NCI-H2107 treated with DMSO at 0.1 percent for 48 hours (cell line): ENCODE results near the gene MVD.
A peak's percentile ranks its signal among the peaks of the same experiment; 100 is the strongest.

Experiments used
- DNase-seq: peaks from one replicate; lab custom pipeline; 2025; ENCODE audit not compliant: unreplicated experiment; lab: John Stamatoyannopoulos, UW

The MVD gene

DNA sequence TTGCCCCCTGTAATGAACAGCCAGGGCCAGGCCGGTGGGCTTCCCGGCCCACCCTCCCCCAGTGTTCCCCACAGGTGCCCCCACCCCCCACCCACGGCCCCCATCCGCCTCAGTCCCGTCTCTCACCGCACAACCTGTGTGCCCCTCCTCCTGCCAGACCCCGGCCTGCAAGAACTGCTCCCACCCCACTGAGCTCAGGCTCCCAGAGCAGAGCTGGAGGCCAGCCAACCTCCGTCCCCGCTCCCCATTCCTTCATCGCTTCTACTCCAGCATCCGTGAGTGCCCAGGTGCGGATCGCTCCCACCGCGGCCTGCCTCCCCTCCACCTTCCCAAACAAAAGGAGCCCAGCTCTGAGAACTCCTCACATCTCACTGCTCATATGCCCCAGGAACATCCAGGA lies 4.2 kb downstream of the MVD start:
- DNase-seq = no peak

DNA sequence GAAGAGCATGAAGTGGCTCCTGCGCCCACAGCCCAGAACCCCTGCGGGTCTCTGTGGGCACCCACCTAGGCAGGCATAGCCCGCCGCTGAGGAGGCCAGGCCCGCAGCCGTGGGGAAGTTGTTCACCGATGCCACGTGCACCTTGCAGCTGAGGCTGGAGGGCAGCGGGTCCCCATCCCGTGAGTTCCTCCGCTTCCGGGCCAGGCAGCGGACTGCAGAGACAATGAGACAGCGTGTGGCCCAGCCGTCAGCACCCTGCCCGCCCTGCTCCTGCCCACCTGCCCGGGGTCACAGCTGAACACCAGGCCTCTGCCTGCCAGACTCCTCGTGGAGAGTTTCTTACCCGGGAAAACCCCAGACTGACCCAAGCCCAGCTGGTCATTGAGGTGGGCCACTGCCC lies 5.5 kb downstream of the MVD start:
- DNase-seq = no peak

DNA sequence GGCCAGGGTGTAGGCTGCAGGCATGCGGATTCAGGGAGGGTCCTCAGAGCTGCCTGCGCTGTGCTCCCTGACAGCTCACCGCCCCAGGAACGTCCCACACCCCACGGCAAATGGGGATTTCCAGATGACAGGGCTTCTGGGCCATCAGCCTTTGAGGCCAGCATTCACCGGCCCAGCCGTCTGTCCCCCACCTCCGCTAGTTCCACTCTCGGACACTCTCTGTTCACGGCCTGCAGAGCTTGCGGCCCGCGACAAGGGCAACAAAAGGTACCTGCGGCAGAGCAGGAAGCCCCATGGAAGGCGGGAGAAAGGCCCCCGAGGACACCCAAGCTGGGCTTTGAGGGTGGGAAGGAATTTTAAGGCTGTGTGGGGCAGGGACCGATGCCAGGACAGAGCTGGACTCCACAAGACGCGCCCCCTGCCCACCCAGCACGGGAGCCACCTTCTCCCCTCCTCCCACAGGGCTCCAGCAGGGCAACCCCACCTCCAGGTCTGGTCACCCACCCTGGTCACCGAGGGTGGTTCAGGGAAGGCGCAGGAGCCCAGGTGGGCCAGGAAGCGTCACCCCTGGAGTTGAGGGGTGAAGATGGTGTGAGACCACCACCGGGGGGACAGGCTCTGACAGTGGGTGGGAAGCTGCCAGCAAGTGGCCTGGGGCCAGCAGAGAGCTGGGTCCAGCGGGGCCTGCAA lies 6.5 kb downstream of the MVD start:
- no peak for DNase-seq

DNA sequence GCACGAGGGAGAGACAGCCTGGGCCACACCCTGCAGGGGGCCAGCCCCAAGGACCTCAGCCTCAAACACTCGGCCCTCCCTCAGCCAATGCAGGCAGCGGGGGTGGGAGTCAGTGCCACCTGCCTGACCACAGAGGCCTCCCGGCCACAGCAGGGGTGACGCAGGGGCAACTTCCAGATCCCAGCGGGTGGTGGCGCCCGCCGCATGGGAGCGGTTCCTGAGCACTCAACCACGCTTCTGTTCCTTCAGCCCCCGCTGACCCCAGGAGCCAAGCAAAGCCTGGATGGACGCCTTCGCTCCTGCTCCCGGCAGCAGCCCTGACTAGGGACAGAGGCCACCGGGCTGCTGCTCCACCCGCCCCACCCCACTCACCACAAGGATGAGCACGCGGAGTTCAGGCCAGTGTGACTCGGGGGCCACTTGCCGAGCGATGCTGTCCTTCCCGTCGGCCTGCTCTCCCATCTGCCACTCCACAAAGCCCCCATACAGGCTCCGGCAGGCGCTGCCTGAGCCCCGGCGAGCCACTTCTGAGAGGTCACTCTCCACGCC lies 7.1 kb downstream of the MVD start:
- no peak for DNase-seq

DNA sequence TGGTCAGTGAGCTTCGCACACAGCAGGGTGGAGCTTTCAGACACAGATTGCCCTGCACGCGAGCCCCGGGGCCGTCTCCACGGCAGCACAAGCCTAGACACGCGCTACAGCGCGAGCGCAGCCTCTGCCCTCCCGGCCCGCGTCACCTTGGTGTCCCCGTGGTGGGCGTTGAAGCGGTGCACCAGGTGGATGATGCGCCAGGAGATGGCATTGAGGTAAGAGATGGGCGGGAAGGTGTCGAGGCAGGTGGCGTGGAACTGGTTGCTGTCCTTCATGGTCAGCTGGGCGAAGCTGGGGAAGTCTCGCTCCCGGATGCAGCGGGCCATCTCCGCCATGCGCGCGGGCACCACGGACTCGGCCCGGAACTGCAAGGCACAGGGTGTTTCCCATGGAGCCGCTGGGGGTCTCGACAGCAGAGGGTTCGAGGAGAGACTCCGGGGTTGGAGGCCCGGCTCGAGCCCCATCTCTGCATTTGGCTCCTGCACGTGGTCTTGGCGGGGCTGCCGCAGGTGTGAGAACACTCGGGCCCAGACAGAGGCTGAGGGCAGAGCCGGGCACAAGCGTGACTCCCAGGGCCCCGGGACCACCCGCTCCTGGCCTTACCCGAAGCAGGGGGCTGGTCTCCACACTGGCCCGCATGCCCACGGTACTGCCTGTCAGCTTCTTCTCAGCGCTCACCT lies 7.7 kb downstream of the MVD start:
- DNase-seq = no peak

DNA sequence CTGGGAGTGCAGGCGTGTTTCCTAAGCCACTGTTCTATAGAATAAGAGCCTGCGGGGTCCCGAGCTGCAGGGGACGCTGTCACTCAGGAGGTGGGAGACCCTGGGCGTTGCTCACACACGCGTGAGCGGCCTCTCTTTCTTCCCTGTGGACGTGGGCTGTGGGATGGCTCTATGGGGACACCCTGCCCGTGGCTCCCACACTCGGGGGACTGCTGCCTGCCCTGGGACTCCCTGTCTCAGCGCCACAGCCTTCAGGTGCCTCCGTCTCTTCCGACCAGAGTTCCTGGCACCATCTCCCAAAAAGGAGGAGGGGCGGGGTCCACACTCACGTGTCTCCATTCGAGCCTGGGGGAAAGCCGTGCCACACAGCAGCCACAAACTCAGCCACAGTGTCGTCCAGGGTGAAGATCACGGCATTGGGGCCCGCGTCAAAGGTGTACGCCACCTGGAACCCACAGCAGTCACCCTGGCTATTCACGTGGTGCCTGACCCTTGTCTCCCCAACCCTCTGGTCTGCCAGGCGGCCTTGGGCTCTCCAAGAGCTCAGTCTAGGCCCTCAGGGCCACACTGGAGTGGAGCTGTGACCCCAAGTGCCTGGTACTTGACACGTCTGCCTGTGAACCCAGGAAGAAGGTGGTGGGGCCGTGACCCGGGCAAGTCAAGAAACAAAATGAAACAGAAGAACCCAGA lies 8.4 kb downstream of the MVD start:
- no peak for DNase-seq

DNA sequence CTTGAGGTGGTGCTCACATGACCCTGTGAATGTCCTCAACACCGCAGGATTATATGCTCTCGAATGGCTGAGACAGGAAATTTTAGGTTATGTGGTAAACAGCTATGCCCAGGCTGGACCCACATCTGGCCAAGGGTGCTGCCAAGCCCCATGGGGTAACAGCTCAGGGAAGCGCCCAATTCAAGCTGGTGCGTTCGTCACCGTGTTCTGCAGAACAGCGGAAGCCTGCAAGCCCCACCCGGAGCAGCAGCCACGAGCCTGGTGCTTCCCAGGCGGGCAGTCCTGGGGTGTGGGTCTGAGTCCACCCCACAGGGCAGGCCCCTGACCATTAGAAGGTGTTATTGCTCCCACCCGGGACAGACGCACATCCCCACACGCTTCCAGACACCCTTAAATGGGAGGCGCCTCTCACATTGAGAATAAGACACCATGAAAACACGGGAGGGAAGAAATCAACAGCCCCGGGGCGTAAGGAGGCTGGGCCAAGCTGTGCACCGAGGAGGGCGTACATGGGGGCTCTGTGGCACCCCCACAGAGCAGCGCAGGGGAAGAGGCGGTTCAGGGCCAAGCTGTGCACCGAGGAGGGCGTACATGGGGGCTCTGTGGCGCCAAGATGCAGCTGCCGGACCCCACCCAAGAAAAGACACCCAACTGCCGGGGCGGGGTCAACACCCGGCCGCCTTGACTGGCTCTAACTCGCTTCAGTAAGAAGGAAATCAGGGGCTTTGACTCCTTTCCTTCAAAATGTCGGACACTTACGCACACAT lies 9.1 kb downstream of the MVD start:
- DNase-seq = no peak

DNA sequence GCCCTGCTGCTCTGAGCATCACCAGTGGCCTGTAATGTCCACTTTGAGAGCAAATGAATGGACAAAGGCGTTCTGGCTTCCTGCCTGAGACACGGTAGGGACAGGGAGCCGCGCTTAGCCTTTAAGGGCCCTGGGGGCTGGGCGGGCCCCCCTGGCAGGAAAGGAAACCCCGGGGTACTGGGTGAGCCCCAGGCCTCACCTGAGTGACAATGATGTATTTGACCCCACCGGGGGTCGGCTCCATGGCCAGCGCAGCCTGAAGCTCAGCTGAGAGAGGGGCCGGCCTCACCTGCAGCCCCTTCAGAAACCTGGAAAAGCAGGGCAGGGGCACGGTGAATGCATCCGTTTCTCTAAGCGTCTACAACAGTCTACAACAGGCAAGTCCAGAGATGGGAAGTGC lies 9.8 kb downstream of the MVD start:
- DNase-seq = no peak

DNA sequence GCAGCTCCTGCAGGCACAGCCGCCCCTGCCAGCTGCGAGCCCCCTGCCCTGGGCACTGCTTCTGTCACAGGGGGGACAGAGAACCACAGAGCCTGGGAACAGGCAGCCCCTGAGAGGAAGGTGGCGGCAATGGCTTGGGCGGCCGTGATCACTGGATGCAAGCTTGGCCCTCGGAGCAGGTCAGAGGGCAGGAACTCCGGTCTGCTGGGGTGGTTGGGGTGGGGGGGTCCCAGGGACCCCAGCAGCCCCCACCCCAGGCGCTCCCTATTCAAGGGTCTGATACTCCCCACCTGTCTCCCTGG lies 10.2 kb downstream of the MVD start:
- DNase-seq = no peak

DNA sequence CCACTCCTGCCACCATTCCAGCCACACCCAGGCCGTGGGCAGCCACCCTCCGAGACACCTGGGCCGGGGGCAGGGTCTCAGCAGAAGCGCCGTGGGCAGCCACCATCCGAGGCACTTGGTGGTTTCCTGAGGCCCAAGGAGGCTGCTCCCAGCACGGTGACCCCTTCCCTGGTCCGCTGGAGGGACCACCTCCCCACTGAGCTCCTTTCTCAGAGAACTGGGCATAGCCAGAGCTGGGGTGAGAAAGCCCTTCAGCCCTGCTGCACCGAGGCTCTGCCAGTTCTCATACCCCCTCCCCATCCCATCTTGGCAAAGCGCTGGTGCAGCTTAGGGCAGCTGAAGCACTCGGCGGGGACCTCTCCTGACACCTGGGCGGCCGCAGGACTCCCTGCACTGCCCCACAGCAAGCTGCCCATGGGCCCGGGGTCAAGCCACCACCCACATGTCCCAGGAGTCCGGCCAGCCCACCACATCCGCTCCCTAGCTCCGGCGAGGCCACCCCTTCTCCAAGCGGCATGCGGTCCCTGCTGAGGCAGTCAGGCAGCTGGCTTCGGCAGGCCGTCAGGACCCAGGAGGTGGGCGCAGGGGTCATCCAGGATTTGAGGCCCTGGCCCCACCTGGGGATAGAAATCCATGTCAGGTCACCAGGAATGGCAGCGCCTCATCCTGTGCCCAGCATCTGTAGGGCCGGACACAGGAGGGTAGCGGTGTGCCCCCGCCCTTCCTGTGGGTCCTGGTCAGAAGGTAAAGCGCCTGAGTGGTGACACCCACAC lies 10.7 kb downstream of the MVD start:
- no peak for DNase-seq

DNA sequence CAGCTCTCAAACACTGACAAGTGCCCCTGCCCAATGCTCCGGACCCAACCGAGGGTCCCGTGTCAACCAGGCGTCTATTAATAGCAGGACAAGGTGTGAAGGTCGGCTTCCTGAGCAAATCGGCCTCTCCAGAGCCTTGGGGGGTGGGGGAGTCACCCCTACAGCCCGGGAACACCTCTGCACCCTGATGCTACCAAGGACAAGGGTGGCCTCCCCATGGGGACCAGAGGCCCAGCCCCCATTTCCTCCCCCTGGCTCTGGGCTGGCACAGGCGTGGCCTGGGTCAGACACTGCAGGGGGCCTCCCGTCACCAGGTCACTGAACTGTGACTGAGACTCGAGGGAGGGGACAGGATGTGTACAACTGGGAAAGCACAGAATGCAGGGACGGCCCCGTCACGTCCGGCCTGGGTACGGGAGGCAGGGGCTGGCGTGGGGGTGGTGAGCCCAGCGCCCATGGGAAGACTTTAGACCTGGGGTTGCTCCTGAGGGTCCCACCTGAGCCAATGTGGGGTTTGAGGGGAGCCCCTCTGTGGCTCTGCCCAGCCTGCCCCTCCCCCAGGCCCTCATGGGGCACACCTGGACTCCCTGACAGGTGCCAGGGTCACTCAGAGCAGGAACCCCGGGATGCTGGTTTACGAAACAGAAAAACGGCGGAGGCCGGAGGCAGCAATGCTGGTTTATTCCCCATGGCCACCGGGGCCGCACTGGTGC lies 11.5 kb downstream of the MVD start:
- no peak for DNase-seq

DNA sequence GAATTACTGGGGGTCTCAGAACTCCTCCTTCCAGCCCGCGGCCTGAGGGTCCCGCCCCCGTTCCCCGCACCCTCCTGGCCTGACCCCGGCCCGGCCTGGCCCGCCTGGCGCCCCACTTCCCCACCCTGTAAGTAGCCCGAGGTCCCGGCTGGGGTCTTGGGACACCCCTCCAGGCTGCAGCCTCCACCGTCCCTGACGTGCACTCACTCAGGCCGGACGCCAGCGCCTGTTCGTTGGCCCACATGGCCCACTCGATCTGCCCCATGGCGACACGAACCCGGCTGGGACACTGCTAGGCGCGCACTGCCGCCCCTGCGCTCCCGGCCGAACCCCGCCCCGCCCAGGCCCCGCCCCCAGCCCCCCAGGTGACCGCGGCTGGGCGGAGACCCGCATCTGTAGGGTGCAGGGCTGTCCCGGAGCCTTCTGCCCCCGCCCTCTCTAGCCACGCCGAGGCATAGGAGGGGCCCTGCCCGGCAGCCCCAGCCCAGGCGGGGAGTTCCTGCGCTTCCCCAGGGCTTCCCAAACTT lies 12.1 kb downstream of the MVD start, which contains the start of gene CYBA:
CYBA (minus strand) TSS at position 305 of the 527 bp plus-strand sequence; CDS start at position 265, 40 bp downstream.
- no peak for DNase-seq

DNA sequence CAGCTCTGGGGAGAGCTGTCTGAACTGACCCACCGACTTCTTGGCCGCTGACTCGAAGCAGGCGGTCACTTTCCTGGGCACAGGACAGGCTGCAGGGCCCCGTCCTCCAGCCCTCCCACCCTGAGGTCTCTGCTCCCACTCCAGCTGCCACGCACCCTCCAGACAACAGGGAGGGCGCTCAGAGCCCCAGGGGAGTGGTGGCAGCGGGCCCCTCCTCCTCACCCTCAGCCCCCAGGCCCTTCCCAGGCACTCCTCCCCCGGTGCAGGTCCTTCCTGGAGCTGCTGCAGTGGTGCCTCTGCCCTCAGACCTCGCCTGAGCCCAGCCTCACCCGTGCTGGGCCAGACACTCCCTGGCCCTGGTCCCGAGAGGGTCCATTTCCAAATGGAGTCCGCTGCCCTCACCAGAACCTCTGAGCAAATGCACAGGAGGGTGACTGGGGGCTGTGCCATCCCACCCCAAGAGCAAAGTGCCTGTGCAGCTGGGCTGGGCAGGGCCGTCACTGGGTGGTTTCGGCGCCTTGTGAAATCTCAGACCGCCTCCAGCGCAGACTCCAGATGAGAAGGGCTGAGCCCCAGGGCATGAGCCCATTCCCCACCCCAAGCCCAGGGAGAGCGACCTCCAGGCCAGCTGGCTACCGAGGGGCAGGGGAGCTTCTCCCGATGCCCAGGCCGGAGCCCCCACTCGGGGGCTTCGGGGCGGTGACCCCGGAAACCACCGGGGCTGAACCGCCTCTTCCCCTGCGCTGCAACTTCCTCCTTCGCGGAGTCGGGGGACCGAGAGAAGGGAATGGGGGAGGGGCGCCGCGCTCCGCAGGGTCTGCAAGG lies 12.8 kb downstream of the MVD start:
- DNase-seq = no peak

DNA sequence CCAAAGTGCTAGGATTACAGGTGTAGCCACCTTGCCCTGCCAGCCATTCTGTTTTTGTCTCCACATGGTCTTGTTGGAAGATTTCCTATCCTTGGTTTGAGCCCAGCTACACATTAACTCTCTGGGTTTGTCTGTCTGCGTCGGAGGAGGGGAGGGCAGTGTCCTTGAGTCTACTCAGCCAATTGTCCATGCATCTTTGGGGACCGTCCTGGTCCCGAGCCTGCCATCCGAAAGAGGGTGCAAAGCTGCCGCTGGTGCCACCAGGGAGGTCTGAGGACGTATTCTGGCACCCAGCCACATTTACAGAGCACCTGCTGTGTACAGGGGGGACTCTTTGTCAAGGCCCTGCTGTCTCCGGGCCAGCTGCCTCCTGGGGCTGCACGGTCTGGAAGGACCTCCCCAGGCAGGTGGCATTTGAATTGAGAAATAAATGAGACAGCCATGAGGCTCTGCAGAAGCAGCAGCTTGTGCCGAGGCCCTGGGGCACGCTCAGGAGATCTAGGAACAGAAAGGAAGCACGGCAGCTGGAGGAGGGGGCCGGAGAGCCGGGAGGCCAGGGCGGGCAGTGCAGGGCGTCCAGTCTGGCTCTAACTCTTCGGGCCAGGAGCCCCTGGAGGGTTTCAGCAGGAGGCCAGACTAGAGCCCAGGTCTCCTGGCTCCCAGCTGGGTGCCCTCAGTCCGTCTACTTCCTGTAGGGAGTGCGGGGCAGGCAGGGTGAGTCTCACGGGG lies 13.5 kb downstream of the MVD start:
- peak; percentile 64 for DNase-seq

DNA sequence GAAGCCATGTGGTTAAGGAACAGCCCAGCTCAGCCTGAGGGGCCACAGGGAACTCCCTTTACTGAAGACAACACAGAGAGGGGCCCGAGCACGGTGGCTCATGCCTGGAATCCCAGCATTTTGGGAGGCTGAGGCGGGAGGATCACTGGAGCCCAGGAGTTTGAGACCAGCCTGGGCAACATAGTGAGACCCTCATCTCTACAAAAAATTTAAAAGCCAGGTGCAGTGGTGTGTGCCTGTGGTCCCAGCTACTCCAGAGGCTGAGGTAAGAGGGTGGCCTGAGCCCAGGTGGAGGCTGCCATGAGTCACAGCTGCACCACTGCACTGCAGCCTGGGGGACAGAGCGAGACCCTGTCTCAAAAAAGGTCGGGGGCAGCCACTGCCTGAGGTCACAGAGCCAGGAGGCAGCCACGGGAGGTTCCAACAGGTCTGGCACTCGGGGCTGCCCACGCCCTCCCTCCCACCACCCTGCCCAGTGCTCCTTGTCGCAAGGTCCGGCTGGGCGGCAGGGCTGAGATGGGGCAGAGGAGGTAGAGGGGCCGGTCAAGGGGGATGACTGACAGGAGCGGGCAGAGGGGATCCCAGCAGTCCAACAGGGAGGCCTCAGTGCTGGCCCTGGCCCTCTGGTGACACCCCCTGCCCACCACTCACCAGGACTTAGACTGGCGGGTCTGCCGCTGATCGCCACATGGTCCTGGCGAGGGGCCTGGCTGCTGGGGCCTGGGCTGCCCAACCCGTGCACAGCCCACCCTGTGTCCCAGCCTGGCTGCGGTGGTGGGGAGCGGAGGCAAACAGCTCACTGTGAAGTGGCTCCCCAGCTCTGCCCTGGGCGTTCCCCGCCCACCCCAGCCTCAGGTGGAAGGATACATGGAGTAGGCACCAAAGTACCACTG lies 15.5 kb downstream of the MVD start:
- DNase-seq = no peak

DNA sequence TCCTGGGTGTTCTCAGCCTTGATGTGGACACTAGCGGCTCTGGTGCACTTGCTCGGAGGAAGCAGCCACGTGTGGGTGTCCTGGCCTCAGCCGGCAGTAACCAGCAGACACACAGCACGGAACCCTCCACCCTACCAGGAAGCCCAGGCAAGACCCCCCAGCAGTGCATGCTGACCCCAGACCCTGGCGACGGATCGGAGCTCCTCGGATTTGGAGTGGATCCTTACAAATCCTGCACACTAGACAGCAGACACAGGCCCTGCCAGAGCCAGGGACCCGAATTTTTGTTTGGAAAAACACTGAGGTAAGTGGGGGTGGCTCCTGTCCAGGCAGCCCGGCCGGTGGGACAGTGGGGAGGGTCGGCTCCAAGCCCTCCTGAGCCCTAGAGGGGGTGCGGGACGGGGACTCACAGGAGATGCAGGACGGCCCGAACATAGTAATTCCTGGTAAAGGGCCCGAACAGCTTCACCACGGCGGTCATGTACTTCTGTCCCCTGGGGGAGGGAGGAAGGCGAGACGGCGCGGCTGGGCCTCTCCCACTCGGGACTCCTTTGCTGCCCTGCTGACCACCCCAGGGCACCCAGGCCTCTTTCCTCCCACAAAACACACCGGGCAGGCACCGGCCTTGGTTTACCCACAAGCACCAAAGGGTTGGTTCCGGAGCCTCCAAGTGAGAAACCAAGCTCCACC lies 16.4 kb downstream of the MVD start:
- DNase-seq = no peak

DNA sequence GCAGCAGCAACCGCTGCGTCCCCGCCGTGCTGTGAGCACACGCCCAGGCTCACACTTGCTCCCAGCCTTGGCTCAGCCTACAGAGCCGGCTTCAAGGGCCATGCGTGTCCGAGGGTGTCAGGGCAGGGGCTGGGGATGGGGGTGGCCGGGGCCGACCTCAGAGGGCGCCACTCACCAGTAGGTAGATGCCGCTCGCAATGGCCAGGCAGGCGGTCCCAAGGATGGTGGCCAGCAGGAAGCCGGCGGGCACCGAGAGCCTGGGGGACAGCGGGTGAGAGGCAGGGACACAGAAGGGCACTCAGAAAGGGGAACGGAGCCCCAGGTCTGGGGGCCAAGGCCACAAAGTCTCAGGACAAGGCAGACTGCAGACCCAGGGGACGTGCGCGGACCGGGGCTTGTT lies 16.9 kb downstream of the MVD start:
- no peak for DNase-seq
